Cardiac atrium fibroblast (primary cell): Measurements from ENCODE around the gene HPRT1. TPM values are rescaled to one million over a fixed set of nuclear protein-coding genes. Genes with fewer than 3 reads are reported as not detected.

Experiments
- total RNA-seq: library from RNA; depleted of rRNA; stranded (reverse); fragments of >200 nt; gene quantifications from 2 replicates; pipeline ENCODE4 v1.2.3, GENCODE V29; 2015

HPRT1 gene
- 11.0 and 12.5 TPM in 2 replicates for total RNA-seq

GRCh38 chrX:134460005-134460861, at the start of gene HPRT1:
HPRT1 (plus strand) TSS chrX:134460165; CDS start chrX:134460312, 147 bp downstream.

Other genes starting within 250 kb of the HPRT1 start
- gene CCDC160, start 223.0 kb upstream of the HPRT1 start, total RNA-seq = not detected in 2 replicates
- 9.9 TPM in 2 replicates for gene PHF6, start 86.9 kb upstream of the HPRT1 start, total RNA-seq
- gene PLAC1, start 198.3 kb downstream of the HPRT1 start, total RNA-seq = 1.8 TPM in 1 of 2 replicates, not detected in the other